ENCODE data around the gene CGB1.

CGB1 gene

GRCh38 chr19:48988286-48988685 is 48.4 kb downstream of the CGB1 start:
- Histone ChIP-seq H3K9ac (ENCODE audit: low read depth, low read length) (no peak overlapping the region), H3K36me3 (ENCODE audit: insufficient read depth, low read depth, low read length) (peaks cover 51% of the 10 kb centered on the region)

GRCh38 chr19:48987323-48987722 is 49.4 kb downstream of the CGB1 start:
- Histone ChIP-seq H3K36me3 (ENCODE audit: insufficient read depth, low read depth, low read length) (peaks cover 51% of the 10 kb centered on the region), H3K27me3 (ENCODE audit: insufficient read depth, low read length) (no peaks in the 10 kb centered on the region), H3K27ac (ENCODE audit: low read length) (no peak overlapping the region), H3K4me1 (ENCODE audit: insufficient read depth, low read length) (peaks cover 6% of the 10 kb centered on the region), H3K9ac (ENCODE audit: low read depth, low read length) (no peak overlapping the region), H3K4me3 (ENCODE audit: low read length) (no peak overlapping the region), H3K9me3 (ENCODE audit: insufficient read depth, low read depth, low read length) (no peaks in the 10 kb centered on the region)

More at GRCh38 chr19:48988286-48988685, 48.4 kb downstream of the CGB1 start:
- Histone ChIP-seq H3K27me3 (ENCODE audit: insufficient read depth, low read length) (no peaks in the 10 kb centered on the region), H3K4me1 (ENCODE audit: insufficient read depth, low read length) (peaks cover 6% of the 10 kb centered on the region), H3K27ac (ENCODE audit: low read length) (no peak overlapping the region), H3K4me3 (ENCODE audit: low read length) (no peak overlapping the region), H3K9me3 (ENCODE audit: insufficient read depth, low read depth, low read length) (no peaks in the 10 kb centered on the region)

DNA sequence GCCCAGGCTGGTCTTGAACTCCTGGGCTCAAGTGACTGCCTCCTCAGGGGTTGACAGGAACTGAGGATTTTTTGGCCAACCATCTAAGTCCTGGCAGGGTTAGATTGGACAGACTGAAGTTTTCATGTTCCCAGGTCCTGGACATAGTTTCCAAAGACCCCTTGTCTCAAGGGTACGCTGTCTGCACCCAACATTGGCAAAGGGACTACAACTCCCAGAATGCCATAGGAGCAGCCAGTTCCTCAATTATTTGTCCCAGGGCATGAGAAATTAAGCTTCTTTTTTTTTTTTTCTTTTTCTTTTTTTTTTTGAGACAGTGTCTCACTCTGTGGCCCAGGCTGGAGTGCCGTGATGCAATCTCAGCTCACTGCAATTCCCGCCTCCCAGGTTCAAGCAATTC is 50.5 kb downstream of the CGB1 start:
- H3K36me3 ChIP-seq (ENCODE audit: insufficient read depth, low read depth, low read length), result peaks cover 62% of the 10 kb centered on the region
- no peak overlapping the region for H3K4me3 ChIP-seq (ENCODE audit: low read length)
- no peaks in the 10 kb centered on the region for H3K27me3 ChIP-seq (ENCODE audit: insufficient read depth, low read length)
- no peak overlapping the region for H3K27ac ChIP-seq (ENCODE audit: low read length)
- H3K4me1 ChIP-seq (ENCODE audit: insufficient read depth, low read length), result no peaks in the 10 kb centered on the region
- H3K9me3 ChIP-seq (ENCODE audit: insufficient read depth, low read depth, low read length), result no peaks in the 10 kb centered on the region
- no peak overlapping the region for H3K9ac ChIP-seq (ENCODE audit: low read depth, low read length)

- H3K9me3 ChIP-seq (ENCODE audit: insufficient read depth, low read depth, low read length), result no peaks in the 10 kb centered on the region
- no peaks in the 10 kb centered on the region for H3K27me3 ChIP-seq (ENCODE audit: insufficient read depth, low read length)
- H3K36me3 ChIP-seq (ENCODE audit: insufficient read depth, low read depth, low read length), result peaks cover 63% of the 10 kb centered on the region
- H3K27ac ChIP-seq (ENCODE audit: low read length), result no peak overlapping the region
- H3K4me1 ChIP-seq (ENCODE audit: insufficient read depth, low read length), result no peaks in the 10 kb centered on the region
- H3K4me3 ChIP-seq (ENCODE audit: low read length), result no peak overlapping the region
- no peak overlapping the region for H3K9ac ChIP-seq (ENCODE audit: low read depth, low read length)
These were observed 51.0 kb downstream of the CGB1 start for GRCh38 chr19:48985711-48986110.

All from iPS-20b (cell line).